MCF 10A (cell line): Measurements from ENCODE around the gene ZGPAT. TPM values are rescaled to one million over a fixed set of nuclear protein-coding genes. Genes with fewer than 3 reads are reported as not detected.

Source experiments
- BruUV-seq: library from RNA; stranded (reverse); fragments of 400-500 nt; replicated peaks from 2 replicates; lab custom pipeline; 2021; lab: Mats Ljungman, UMichigan
- CTCF ChIA-PET: fragments of 300-600 bp; sonication (Branson Sonifier 250); formaldehyde crosslinking; extraction: SDS; loops from one replicate; lab custom pipeline; 2021; ENCODE audit warnings: antibody characterized with exemption, inconsistent platforms; lab: Yijun Ruan, JAX
- POLR2A ChIA-PET: fragments of 300-600, 350-650 bp; sonication (Branson Sonifier 250); formaldehyde crosslinking; extraction: SDS; loops from one replicate; lab custom pipeline; 2020; ENCODE audit warnings: antibody characterized with exemption, inconsistent platforms; lab: Yijun Ruan, JAX
- DNase-seq: peaks from one replicate; pipeline ENCODE4 v3.0.0-alpha.2; 2018; ENCODE audit not compliant: unreplicated experiment
- H3K27ac Mint-ChIP-seq: one replicate; pipeline ENCODE4 v1.8.0; 2022; ENCODE audit warnings: mild to moderate bottlenecking, low read depth, mixed read lengths; ENCODE audit not compliant: unreplicated experiment
- H3K27me3 Mint-ChIP-seq: one replicate; pipeline ENCODE4 v1.8.0; 2022; ENCODE audit warnings: mixed read lengths; ENCODE audit not compliant: insufficient read depth, unreplicated experiment
- H3K36me3 Mint-ChIP-seq: one replicate; pipeline ENCODE4 v1.8.0; 2022; ENCODE audit warnings: mild to moderate bottlenecking, moderate library complexity, mixed read lengths; ENCODE audit not compliant: insufficient read depth, unreplicated experiment
- H3K4me1 Mint-ChIP-seq: one replicate; pipeline ENCODE4 v1.8.0; 2022; ENCODE audit warnings: mixed read lengths; ENCODE audit not compliant: insufficient read depth, unreplicated experiment
- H3K4me3 Mint-ChIP-seq: one replicate; pipeline ENCODE4 v1.8.0; 2022; ENCODE audit warnings: mild to moderate bottlenecking, moderate library complexity, mixed read lengths; ENCODE audit not compliant: unreplicated experiment
- H3K9me3 Mint-ChIP-seq: one replicate; pipeline ENCODE4 v1.8.0; 2022; ENCODE audit warnings: mixed read lengths; ENCODE audit not compliant: unreplicated experiment
- CTCF ChIP-seq: fragments of 200-600 bp; IDR thresholded peaks from one replicate; pipeline ENCODE4 v1.8.0; 2022; ENCODE audit warnings: antibody characterized with exemption, mild to moderate bottlenecking; ENCODE audit not compliant: unreplicated experiment
- intact Hi-C: fragments of 100-400 bp; cut with micrococcal nuclease; formaldehyde crosslinking; loops from 2 replicates; pipeline ENCODE4 v1.14.1; 2022
- total RNA-seq: library from RNA; stranded (reverse); gene quantifications from 2 replicates; pipeline ENCODE4 v1.2.3, GENCODE V29; 2022

Gene ZGPAT
- total RNA-seq, 1 experiment from 2014 or later: 19.5 TPM

DNA sequence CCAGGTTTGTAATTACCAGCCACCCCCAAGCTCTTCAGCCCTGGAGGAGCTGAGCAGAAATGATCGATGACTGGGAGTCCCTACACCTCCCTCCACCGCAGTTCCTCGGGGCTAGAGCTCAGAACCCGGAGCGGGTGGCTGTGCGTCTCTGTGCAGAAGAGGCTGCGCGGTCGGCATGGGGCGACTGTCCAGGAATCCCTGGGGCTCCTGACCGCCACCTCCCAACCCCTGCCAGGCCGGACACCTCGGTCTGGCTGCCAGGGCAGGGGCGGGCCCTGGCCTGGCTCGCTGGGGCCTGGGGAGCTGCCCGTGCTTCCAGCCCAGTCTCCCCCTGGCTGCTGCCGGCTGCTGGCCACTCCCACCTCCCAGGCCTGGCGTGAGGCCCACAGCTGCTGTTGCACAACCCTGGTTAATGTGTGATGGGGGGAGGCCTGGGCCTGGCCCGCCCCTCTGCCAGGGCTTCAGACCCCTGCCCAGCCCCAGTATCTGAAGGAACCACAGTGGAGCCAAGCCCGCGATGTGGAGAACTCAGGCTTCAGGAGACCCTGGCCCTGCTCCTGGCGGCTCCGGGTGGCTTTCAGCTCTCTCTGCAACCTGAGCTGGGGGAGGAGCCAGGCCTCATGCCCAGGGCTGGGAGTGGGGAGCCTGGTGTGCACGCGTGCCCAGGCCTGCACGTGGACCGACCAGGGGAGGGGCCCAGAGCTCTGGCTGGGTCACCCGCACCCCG, 33.0 kb downstream of the ZGPAT start:
- Mint-ChIP-seq H3K9me3 (no peaks in the 10 kb centered on the region), H3K4me3 (peak overlapping the region; percentile 74), H3K36me3 (peaks cover 32% of the 10 kb centered on the region), H3K27ac (peak overlapping the region; percentile 27), H3K27me3 (no peaks in the 10 kb centered on the region), H3K4me1 (no peaks in the 10 kb centered on the region)
- ChIA-PET CTCF (interaction anchor here (0.5 to 1.8 kb wide), 14 partner anchors 11 to 314 kb away, joined by 3 to 9 read pairs (median 4); partner anchors contain the start of genes ARFRP1, PRPF6, PTK6 and ZGPAT), POLR2A (interaction anchor here (0.6 to 3.6 kb wide), 30 partner anchors 10 to 241 kb away, joined by 3 to 79 read pairs (median 6); partner anchors contain the start of genes ARFRP1, DNAJC5, GMEB2 and PPDPF)
- BruUV-seq: no TSS peak
- TF ChIP-seq CTCF: no peak
- intact Hi-C loops: no loop called here
- DNase-seq: peak; percentile 94

GRCh38 chr20:63741354-63741675, 33.5 kb downstream of the ZGPAT start:
- Mint-ChIP-seq H3K9me3 (no peaks in the 10 kb centered on the region), H3K27me3 (no peaks in the 10 kb centered on the region), H3K4me1 (no peaks in the 10 kb centered on the region), H3K27ac (peak overlapping the region; percentile 27), H3K36me3 (peaks cover 31% of the 10 kb centered on the region), H3K4me3 (peak overlapping the region; percentile 74)
- no peak for DNase-seq
- no peak for TF ChIP-seq CTCF
- no TSS peak for BruUV-seq
- intact Hi-C loops: no loop called here
- ChIA-PET CTCF (interaction anchor here (0.5 to 1.8 kb wide), 11 partner anchors 21 to 247 kb away, joined by 3 to 9 read pairs (median 4); partner anchors contain the start of genes ARFRP1, PRPF6, PTK6 and ZGPAT), POLR2A (interaction anchor here (0.8 to 3.6 kb wide), 28 partner anchors 9 to 240 kb away, joined by 3 to 79 read pairs (median 7); partner anchors contain the start of genes ARFRP1, DNAJC5, GMEB2 and PPDPF)

- no peak overlapping the region for H3K27ac Mint-ChIP-seq
- no peak for DNase-seq
- H3K27me3 Mint-ChIP-seq: no peaks in the 10 kb centered on the region
Measured at GRCh38 chr20:63741676-63742380, 34.0 kb downstream of the ZGPAT start.

More at GRCh38 chr20:63741676-63742380, 34.0 kb downstream of the ZGPAT start:
- ChIA-PET CTCF (interaction anchor here (0.5 to 1.8 kb wide), 10 partner anchors 20 to 248 kb away, joined by 3 to 9 read pairs (median 4); partner anchors contain the start of genes ARFRP1, PRPF6, PTK6 and ZGPAT), POLR2A (interaction anchor here (0.8 to 3.6 kb wide), 23 partner anchors 11 to 240 kb away, joined by 3 to 79 read pairs (median 7); partner anchors contain the start of genes ARFRP1, DNAJC5, GMEB2 and PPDPF)
- peaks cover 26% of the 10 kb centered on the region for H3K36me3 Mint-ChIP-seq
- TSS peak; percentile 26 for BruUV-seq
- no peak for TF ChIP-seq CTCF
- H3K4me1 Mint-ChIP-seq: no peaks in the 10 kb centered on the region
- H3K9me3 Mint-ChIP-seq: no peaks in the 10 kb centered on the region
- H3K4me3 Mint-ChIP-seq: peak overlapping the region; percentile 74
- intact Hi-C loops: no loop called here
